ENCODE measurements around the gene MED13. TPM values are rescaled to one million over a fixed set of nuclear protein-coding genes. Genes with fewer than 3 reads are reported as not detected.

MED13 gene
- total RNA-seq, 1 experiment from 2014 or later = 49.4 TPM

- CTCF ChIA-PET = no interaction called here
- H3K4me1 ChIP-seq (replicated peaks; ENCODE audit: insufficient read depth) = 0 out of 2 replicates have a peak, but pooled peaks cover 6% of the 10 kb centered on the region
- H3K9me3 ChIP-seq (ENCODE audit: insufficient read depth, low read depth) = no peaks in the 10 kb centered on the region
- H3K27me3 ChIP-seq (ENCODE audit: insufficient read depth, low read depth) = no peaks in the 10 kb centered on the region
- no peak overlapping the region for H2AFZ ChIP-seq
- H3K9me2 ChIP-seq (ENCODE audit: insufficient read depth) = no peaks in the 10 kb centered on the region
- no peak overlapping the region for H3K4me3 ChIP-seq
- peaks cover 25% of the 10 kb centered on the region; the same call in 1 of the 2 replicates for H3F3A ChIP-seq (ENCODE audit: insufficient read depth, low read depth)
- H4K20me1 ChIP-seq (ENCODE audit: insufficient read depth) = peaks cover 27% of the 10 kb centered on the region
- peaks cover 14% of the 10 kb centered on the region; the same call in 1 of the 2 replicates for H3K79me2 ChIP-seq (ENCODE audit: low read depth)
- TF ChIP-seq CTCF (conservative IDR thresholded peaks at IDR 0.05) (no peak), EZH2 (IDR thresholded peaks at IDR 0.05; ENCODE audit: low read depth) (no peak)
- H3K36me3 ChIP-seq (ENCODE audit: low read depth) = peaks cover 51% of the 10 kb centered on the region
- BruUV-seq (replicated peaks) = no TSS peak
- POLR2A ChIA-PET (ENCODE audit: unreplicated experiment) = no interaction called here
- intact Hi-C loops (cut with micrococcal nuclease; ENCODE audit: unreplicated experiment) = no loop called here
- no peak for DNase-seq
- H3K4me2 ChIP-seq = no peak overlapping the region
- no peak overlapping the region for H3K27ac ChIP-seq
These were observed 40.2 kb downstream of the MED13 start for GRCh38 chr17:62024866-62025265.

- DNase-seq = no peak
- peaks cover 32% of the 10 kb centered on the region for H3K36me3 ChIP-seq (ENCODE audit: low read depth)
These were observed 47.2 kb downstream of the MED13 start for GRCh38 chr17:62017912-62018311.

GRCh38 chr17:62017496-62017895 lies 47.6 kb downstream of the MED13 start:
- BruUV-seq (replicated peaks) = no TSS peak
- H4K20me1 ChIP-seq (ENCODE audit: insufficient read depth) = peaks cover 9% of the 10 kb centered on the region
- H3K27ac ChIP-seq = no peak overlapping the region
- no peak for DNase-seq
- TF ChIP-seq EZH2 (IDR thresholded peaks at IDR 0.05; ENCODE audit: low read depth) = no peak
- no peaks in the 10 kb centered on the region for H3K4me1 ChIP-seq (replicated peaks; ENCODE audit: insufficient read depth)
- no peaks in the 10 kb centered on the region for H3K9me3 ChIP-seq (ENCODE audit: insufficient read depth, low read depth)
- no peak overlapping the region for H2AFZ ChIP-seq
- CTCF ChIA-PET = no interaction called here
- H3K4me3 ChIP-seq = no peak overlapping the region
- intact Hi-C loops (cut with micrococcal nuclease; ENCODE audit: unreplicated experiment) = no loop called here
- H3K36me3 ChIP-seq (ENCODE audit: low read depth) = peaks cover 32% of the 10 kb centered on the region
- no peaks in the 10 kb centered on the region for H3F3A ChIP-seq (ENCODE audit: insufficient read depth, low read depth)
- POLR2A ChIA-PET (ENCODE audit: unreplicated experiment) = no interaction called here
- no peaks in the 10 kb centered on the region for H3K9me2 ChIP-seq (ENCODE audit: insufficient read depth)
- no peaks in the 10 kb centered on the region for H3K27me3 ChIP-seq (ENCODE audit: insufficient read depth, low read depth)
- no peak overlapping the region for H3K4me2 ChIP-seq
- 0 out of 2 replicates have a peak, but pooled peaks cover 6% of the 10 kb centered on the region for H3K79me2 ChIP-seq (ENCODE audit: low read depth)

More at GRCh38 chr17:62017912-62018311, 47.2 kb downstream of the MED13 start:
- H3K27me3 ChIP-seq (ENCODE audit: insufficient read depth, low read depth) = no peaks in the 10 kb centered on the region
- peaks cover 9% of the 10 kb centered on the region for H4K20me1 ChIP-seq (ENCODE audit: insufficient read depth)
- no peak overlapping the region for H3K27ac ChIP-seq
- BruUV-seq (replicated peaks) = no TSS peak
- H3K4me1 ChIP-seq (replicated peaks; ENCODE audit: insufficient read depth) = no peaks in the 10 kb centered on the region
- TF ChIP-seq CTCF (conservative IDR thresholded peaks at IDR 0.05) (no peak), EZH2 (IDR thresholded peaks at IDR 0.05; ENCODE audit: low read depth) (no peak)
- ChIA-PET POLR2A (ENCODE audit: unreplicated experiment) (no interaction called here), CTCF (no interaction called here)
- H3K4me2 ChIP-seq = no peak overlapping the region
- no peak overlapping the region for H2AFZ ChIP-seq
- H3K9me2 ChIP-seq (ENCODE audit: insufficient read depth) = no peaks in the 10 kb centered on the region
- no peaks in the 10 kb centered on the region for H3F3A ChIP-seq (ENCODE audit: insufficient read depth, low read depth)
- H3K9me3 ChIP-seq (ENCODE audit: insufficient read depth, low read depth) = no peaks in the 10 kb centered on the region
- intact Hi-C loops (cut with micrococcal nuclease; ENCODE audit: unreplicated experiment) = no loop called here
- H3K4me3 ChIP-seq = no peak overlapping the region
- H3K79me2 ChIP-seq (ENCODE audit: low read depth) = 0 out of 2 replicates have a peak, but pooled peaks cover 6% of the 10 kb centered on the region

GRCh38 chr17:62014526-62014925 lies 50.6 kb downstream of the MED13 start:
- Histone ChIP-seq H3K27ac (no peak overlapping the region), H3F3A (ENCODE audit: insufficient read depth, low read depth) (peaks cover 15% of the 10 kb centered on the region), H3K4me3 (no peak overlapping the region), H3K36me3 (ENCODE audit: low read depth) (peaks cover 39% of the 10 kb centered on the region), H4K20me1 (ENCODE audit: insufficient read depth) (peaks cover 9% of the 10 kb centered on the region), H3K4me2 (no peak overlapping the region), H3K79me2 (ENCODE audit: low read depth) (peaks cover 7% of the 10 kb centered on the region; the same call in 1 of the 2 replicates), H3K4me1 (replicated peaks; ENCODE audit: insufficient read depth) (no peaks in the 10 kb centered on the region), H2AFZ (no peak overlapping the region), H3K27me3 (ENCODE audit: insufficient read depth, low read depth) (no peaks in the 10 kb centered on the region), H3K9me3 (ENCODE audit: insufficient read depth, low read depth) (0 out of 2 replicates have a peak, but pooled peaks cover 2% of the 10 kb centered on the region), H3K9me2 (ENCODE audit: insufficient read depth) (no peaks in the 10 kb centered on the region)
- intact Hi-C loops (cut with micrococcal nuclease; ENCODE audit: unreplicated experiment) = no loop called here
- POLR2A ChIA-PET (ENCODE audit: unreplicated experiment) = no interaction called here
- BruUV-seq (replicated peaks) = no TSS peak
- CTCF ChIA-PET = no interaction called here
- DNase-seq = no peak
- no peak for TF ChIP-seq EZH2 (IDR thresholded peaks at IDR 0.05; ENCODE audit: low read depth)

Data from PC-9 (cell line).